Loucy (cell line): ENCODE data around the gene WDR46.

ENCODE experiments used
- EZH2phosphoT487 ChIP-seq: fragments of 200-600 bp; IDR thresholded peaks from 2 replicates; pipeline ENCODE4 v1.6.1; 2018; ENCODE audit warnings: antibody characterized with exemption, mild to moderate bottlenecking, moderate library complexity, borderline replicate concordance
- TF ChIP-seq, protein P1 (sequence below): fragments of 200-600 bp; sonication (generic); conservative IDR thresholded peaks from 2 replicates; pipeline ENCODE4 v1.5.1; 2014; ENCODE audit warnings: mild to moderate bottlenecking, antibody characterized with exemption, low read length

- TF ChIP-seq, protein P1, sequence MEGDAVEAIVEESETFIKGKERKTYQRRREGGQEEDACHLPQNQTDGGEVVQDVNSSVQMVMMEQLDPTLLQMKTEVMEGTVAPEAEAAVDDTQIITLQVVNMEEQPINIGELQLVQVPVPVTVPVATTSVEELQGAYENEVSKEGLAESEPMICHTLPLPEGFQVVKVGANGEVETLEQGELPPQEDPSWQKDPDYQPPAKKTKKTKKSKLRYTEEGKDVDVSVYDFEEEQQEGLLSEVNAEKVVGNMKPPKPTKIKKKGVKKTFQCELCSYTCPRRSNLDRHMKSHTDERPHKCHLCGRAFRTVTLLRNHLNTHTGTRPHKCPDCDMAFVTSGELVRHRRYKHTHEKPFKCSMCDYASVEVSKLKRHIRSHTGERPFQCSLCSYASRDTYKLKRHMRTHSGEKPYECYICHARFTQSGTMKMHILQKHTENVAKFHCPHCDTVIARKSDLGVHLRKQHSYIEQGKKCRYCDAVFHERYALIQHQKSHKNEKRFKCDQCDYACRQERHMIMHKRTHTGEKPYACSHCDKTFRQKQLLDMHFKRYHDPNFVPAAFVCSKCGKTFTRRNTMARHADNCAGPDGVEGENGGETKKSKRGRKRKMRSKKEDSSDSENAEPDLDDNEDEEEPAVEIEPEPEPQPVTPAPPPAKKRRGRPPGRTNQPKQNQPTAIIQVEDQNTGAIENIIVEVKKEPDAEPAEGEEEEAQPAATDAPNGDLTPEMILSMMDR, result no peak
- no peak for TF ChIP-seq EZH2phosphoT487
Observed at GRCh38 chr6:33286946-33287914, 1.8 kb downstream of the WDR46 start.
